ENCODE results near the gene CFAP299. TPM values are rescaled to one million over a fixed set of nuclear protein-coding genes. Genes with fewer than 3 reads are reported as not detected.

The CFAP299 gene
- polyA plus RNA-seq, 3 donors, result 0.60 to 1.4 (median 0.84) TPM

- DNase-seq, result no peak
These were observed 171.5 kb downstream of the CFAP299 start for GRCh38 chr4:80507077-80507476.

GRCh38 chr4:80507507-80507906, 172.0 kb downstream of the CFAP299 start:
- no peak for DNase-seq

DNA sequence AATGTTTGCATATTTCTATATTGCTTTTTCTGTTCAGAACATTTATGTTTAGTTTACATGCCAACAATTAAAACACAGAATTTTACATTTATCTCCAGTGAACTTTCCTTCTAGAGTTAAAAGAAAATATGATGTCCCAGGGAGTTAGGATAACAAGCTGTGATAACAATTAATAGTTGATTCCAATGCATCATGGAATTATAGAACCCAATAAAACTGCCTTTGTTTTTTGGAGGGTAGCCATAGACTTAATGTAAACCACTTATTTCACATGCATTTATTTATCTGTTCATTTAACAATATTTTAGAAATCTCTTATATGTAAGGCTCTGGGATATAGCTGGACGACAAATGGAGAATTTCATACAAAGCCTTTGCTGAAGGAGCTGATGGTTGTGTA, 180.0 kb downstream of the CFAP299 start:
- DNase-seq, result peak; percentile 15

GRCh38 chr4:80521438-80521837, 185.9 kb downstream of the CFAP299 start:
- DNase-seq, result no peak

DNA sequence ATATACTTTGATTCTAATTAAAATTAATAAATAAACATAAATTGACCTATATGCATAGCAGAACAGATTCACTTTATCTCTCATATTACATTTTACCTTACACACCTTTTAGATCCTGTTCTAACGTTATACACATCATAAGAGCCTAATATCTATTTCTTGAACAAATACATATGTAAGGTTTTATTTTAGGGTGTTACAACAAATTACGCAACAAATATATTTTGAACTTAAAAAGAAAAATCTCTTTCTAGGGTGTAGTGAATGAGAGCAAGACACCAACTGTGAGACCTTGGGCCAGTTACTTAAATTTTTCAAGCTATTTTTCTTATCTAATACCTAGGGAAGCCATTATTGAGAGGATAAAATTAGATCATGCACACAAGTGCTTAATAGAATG, 191.2 kb downstream of the CFAP299 start:
- no peak for DNase-seq

GRCh38 chr4:80529026-80529425, 193.5 kb downstream of the CFAP299 start:
- DNase-seq, result no peak

DNA sequence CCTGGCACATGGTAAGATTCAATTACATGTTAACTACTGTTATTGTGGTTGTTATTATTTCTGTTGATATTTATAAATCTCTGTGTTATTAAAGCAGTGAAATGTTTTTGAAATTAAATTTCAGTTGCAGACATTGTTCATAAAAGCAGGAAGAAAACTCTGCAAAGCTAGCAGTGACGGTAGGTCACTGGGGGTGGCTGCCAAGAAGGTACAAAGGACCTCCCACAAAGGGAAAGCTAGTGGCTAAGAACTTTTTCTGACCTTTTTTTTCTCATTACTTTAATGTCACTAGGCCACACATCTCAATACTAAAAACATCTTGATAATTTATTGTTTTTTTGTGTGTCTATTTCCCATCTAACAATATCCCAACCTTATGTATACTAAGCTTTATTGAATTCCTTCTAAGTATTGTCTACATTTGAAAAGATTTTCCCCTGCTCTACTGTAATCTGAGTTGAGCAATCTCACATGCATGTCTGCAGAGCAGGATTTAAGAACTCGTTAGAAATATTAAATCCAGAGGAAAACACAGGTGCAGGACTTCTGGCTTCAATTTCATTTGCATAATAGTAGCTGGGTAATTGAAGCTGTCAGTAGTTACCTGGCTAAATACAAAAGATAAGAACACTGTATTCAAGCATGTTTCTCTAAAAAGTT, 197.3 kb downstream of the CFAP299 start:
- DNase-seq, result no peak

DNA sequence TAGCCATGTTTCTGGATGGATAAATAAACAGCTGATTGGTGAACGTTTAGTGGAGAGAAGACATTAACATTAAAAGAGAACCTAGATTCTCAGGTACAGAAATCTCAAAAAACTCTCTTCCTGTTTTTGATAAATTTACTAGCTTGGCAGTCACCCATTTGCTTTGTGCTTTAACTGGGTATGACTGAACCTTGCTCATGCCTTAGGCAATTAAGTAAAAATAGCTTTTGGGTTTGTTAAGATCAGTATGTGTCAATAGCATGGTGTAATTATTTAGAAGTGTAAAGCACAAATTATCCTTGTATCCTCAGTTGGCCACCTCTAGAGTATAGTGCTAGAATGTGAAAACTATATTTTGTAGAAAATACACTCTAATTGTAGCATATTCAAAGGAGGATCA, 200.0 kb downstream of the CFAP299 start:
- DNase-seq, result no peak

DNA sequence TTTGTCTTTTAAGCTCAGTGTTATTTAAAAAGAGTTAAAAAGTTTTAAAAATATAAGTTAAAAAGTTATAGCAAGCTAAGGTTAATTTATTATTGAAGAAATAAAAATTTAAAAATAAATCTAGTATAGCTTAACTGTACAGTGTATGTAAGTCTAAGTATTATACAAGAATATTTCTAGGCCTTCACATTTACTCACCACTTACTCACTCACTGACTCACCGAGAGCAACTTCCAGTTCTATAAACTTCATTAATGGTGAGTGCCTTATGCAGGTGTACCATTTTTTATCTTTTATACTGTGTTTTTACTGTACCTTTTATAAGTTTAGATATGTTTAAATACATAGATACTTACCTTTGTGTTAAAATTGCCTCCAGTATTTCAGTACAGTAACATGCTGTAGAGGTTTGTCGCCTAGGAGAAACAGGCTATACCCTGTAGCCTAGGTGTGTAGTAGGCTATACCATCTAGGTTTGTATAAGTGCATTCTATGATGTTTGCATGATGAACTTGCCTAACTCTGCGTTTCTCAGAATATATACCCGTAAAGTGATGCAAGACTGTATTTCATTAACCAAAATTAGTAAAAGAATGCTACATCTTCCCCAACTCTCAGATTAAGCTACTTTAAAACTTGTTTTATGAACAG, 202.9 kb downstream of the CFAP299 start:
- DNase-seq, result no peak

DNA sequence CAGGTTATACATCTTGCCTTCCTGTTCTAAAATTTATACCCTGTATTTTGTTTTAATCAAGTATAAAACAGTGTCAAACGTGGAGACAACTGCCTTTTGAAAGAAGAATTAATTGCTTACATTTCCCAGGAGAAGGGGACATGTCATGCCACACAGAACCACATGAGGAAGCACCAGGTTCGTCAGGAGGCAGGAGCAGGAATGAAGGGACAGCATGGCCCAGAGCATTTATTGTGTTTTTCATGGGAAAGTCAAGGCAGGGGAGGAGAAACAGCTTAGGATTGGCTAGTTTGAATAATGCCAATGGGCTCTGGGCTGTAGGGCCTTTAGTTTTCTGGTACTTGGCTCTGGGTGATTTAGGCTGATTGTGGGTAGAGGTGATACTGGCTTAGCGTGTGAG, 203.7 kb downstream of the CFAP299 start:
- DNase-seq, result no peak

DNA sequence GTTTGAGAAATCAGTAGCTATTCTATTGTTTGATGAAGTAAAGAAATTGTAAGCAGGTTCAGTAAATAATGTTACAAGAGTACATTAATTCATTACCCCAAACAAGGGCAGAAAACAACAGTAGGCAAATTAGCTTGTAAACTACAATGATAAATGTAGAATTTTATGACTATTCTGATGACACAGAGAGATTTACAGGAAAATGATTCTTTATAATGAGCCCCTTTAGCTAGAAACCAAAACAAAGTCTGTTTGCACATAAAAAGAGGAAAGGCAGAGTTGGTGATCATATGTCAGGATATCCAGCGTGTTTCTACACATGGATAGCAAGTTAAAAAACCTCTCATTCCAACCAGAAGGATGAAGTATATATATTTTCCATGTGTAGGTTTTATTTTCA, 204.8 kb downstream of the CFAP299 start:
- DNase-seq, result no peak

GRCh38 chr4:80540785-80541469, 205.4 kb downstream of the CFAP299 start:
- DNase-seq, result no peak

DNA sequence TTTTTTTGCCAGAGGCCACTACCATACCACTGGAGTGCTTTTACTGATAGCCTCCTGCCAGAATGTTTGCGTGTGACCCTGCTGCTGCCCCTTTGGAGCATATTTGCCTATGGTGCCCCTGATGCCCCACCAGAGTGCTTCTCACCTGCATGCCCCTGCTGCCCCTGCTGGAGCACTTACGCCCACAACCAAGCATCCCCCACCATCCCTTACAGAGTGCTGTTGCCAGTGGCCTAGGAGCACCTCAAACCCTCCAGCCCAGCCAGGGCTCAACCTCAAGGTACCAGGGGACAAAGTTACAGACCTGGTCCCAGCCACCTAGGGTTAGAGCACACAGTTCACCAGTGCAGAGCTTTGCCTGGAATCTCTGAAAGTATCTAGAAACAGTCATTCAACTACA, 207.2 kb downstream of the CFAP299 start:
- no peak for DNase-seq

GRCh38 chr4:80560337-80560736, 224.8 kb downstream of the CFAP299 start:
- DNase-seq, result no peak

DNA sequence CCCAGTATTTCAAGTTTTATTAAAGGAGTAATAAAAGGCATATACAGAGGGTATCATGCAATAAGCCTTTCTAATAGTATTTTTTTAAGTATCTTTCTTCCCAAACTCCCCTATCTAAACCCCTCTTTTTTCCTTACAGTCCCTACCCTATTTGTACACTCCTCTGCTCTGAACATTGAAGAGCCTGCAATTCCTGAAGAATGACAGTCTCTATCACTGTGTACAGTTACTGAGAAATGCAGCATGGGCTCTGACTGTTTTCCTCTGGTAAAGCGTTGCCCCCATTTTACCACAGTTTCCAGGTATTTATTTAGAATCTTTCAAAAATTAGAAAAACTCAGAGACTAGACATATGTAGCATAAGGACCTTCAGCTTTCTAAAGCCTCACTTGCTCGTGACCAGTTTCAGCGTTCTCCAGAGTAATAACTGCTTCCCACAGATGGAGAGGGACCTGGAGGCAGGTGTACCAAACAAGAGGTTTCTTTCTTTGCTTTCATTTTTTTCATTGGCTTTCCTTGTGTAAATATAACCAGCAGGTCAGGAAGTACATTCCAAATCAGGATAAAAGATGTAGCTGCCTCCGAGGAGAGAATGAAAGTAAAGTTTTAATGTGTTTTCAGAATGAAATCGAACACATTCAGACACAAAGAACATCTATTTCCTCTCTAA, 230.8 kb downstream of the CFAP299 start:
- no peak for DNase-seq

- DNase-seq, result no peak
These were observed 233.4 kb downstream of the CFAP299 start for GRCh38 chr4:80568891-80569290.

DNA sequence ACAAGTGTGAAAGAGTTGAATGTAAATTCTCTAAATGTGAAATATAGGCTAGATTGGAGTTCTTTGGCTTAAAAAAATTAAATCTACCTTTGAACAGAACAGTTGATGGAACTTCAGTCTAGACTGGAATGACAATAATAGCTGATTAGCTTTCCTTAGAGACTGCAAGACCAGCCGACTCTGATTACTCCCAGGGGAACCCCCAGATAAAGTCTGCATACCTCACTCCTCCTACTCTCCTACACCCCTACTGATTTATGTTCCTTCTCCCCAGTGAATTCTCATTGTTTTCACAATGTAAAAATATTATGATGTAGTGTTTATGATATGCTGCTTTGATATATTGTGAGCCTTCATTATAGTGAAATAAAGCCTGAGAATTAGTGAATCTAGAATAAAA, 241.3 kb downstream of the CFAP299 start:
- no peak for DNase-seq

DNA sequence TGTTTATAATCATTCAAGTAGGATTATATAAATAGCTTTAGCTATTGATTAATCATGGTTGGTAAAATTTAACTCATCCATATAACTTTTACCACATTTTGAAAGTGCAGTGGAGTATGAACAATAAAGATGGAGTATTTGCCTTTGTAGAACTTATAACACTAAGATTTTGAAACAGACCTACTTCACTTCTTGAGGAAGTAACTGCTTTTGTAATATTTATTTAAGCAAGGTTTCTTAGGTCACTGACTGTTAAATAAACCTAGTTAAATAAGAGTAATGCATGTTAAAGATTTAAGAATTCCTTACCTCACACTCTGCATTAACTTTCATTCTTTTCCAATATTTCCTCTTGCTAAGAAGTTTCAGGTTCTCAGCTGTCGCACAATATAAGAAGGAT, 242.5 kb downstream of the CFAP299 start:
- no peak for DNase-seq

GRCh38 chr4:80585542-80585941, 250.0 kb downstream of the CFAP299 start:
- DNase-seq, result no peak

DNA sequence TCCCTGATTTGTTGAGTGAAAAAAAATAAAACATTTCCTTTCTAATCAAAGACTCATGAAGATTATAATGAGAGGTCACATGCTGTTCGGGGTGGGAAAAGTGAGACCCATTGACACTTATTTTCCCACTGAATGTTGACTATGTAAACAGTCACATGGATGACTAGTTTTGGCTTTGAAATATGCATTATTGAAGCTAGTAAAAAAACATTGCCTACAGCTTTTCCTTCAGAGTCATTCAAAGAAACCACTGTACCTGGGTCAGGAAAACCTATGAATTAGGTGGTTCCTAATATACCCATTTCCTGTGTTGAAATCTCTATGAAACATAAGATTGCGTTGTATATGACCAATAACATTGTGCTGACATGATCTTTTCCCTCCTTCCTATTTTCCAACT, 251.2 kb downstream of the CFAP299 start:
- no peak for DNase-seq

DNA sequence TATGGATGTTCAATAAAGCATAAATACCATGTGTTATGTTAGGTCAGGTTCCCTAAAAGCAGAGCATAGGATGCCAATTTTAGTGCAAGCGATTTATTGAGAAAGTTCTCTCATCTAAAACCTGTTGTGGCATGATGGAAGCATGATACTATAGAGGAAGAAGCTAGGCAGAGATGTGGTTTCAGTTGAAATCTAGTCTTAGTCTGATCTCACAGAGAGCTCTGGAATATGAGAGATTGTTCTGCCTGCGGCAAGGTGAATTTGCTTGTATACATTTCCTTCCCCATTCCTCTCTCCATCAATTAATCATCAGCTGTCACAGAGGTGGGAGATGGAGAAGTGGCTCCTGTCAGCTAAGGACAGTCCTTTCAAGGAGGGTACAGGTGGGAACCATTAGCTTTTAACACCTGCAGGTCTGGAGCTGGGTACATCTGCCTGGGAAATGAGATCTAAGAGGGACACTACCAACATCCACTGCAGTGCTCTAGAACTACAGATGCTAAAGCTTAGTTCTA, 252.4 kb downstream of the CFAP299 start:
- DNase-seq, result no peak

DNA sequence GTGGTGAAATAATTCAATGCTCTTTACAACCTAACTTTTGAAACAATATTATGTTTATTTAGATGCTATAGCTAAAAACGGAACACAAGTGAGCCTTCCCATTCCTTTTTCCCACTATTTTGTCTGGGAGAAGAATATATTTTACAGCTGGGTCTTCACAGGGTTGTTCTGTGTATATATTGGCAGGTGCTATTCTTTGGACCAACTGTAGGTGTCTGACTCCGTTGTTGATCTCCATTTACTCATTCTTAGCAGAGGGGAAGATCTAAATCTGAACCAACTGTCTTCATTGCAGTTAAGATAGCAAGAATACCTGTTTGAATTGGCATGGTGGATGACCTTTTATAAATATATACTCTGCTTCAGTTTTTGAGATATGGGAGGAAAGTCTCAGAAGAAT, 257.4 kb downstream of the CFAP299 start:
- DNase-seq, result no peak

DNA sequence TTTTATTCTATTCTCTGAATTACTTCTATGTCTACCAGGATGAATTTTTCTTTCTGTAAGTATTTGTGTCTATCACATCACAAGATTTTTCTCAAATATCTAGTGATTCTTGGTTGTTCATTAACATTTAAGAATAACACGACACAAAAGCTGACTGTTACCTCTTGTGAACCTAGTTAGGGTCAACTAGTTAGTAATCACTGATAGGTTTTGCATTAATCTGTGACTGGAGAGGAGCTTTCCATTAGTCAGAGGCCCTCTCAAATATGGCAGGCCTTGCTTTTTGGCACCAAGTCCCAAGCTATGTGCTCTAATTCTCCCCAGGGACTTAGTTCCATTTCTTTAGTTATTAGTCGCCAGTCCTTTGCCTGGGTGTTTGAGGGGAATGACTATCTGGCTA, 259.2 kb downstream of the CFAP299 start:
- no peak for DNase-seq
